ENCODE results near the gene MAP3K13.
"Not testable (repeated sequence)": the region's sequence is repeated elsewhere in the genome, so short reads cannot be mapped to it uniquely, and the experiment has no call there.

MAP3K13 gene

GRCh38 chr3:185399737-185400667, 37.1 kb downstream of the MAP3K13 start:
- DNase-seq = no peak

GRCh38 chr3:185400866-185401265, 37.9 kb downstream of the MAP3K13 start:
- DNase-seq = no peak

DNA sequence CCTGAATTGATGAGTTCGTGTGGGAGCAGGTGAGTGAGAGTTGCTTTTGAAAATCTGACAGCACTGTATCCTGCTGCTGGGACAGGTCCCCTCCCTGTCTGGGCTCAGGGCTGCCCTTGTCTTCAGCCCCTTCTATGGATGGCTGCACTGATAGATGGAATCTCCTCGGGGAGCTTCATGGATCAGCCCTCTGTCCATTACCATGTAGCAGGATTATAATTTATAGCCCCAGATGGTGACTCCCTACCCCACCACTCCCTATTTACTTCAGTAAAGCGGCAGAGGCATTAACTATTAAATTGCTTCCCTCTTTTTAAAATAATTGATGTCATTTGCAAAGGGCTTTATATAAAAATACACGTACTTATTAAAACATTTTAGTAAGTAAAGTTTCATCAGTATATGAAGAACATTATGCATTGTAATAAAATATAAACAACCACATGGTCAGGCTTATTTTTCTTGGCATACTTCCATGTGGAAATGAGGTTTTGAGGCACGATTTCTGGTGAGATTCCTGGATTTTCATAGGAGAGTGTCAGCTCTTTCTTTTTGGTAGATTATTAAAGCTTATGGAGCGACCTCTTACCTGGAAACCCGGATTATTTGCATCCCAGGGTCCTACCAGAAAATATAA, 38.5 kb downstream of the MAP3K13 start:
- DNase-seq = peak; percentile 24

GRCh38 chr3:185402561-185402960, 39.6 kb downstream of the MAP3K13 start:
- DNase-seq = peak; percentile 83

DNA sequence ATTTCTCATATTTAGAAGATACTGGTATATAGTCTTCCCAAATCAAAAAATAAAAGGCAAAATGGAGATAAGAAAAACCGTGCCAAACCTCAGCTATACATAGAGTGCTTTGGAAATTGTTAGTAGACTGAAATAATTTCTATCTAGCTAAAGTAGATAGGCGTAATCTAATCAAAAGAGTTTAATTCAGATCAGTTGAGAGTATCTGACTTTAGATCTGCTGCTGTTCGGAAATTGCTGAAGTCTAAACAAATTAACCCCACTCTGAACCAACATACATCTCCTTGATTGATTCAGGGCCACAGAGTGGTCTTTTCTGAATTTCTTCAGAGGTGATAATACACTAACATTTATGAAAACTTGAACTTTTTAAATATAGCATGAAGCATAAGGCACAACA, 40.1 kb downstream of the MAP3K13 start:
- no peak for DNase-seq

DNA sequence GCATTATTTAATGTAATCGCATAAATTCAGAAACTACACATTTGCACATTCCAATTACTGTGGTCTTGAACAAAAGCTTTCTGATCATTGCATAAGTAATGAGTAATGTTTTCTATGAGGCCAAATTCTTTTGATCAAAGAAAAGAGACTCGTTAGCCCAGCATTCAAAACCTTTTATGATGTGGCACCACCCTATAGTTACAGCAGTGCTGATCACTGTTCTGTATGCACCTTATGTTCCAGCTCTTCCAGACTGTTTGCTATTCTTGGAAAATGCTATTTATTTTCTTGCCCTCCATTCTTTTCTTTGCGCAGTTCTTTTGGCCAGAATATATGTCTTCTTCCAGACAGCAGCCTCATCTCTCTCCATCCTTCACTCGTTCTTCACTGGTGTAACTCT, 42.3 kb downstream of the MAP3K13 start:
- DNase-seq = no peak

DNA sequence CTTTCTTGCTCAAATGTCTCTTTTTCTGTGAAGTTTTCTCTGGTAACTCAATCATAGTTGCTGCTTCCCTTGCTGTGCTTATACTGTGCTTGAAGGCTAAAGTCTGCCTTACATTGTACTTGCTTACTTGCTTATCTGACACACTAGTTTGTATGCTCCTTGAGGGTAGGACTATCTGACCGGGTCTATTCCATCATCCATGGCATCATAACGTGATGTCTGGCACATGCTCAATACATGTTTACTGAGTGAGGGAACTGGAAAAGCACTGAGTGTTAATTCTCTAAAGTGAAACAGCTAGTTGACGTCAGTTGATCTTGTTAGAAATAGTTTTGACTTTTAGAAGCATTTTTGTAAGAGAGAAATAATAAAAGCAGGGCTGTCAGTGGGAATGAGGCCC, 42.7 kb downstream of the MAP3K13 start:
- DNase-seq = no peak

- peak; percentile 14 for DNase-seq
Observed at GRCh38 chr3:185406121-185406620, 43.2 kb downstream of the MAP3K13 start.

DNA sequence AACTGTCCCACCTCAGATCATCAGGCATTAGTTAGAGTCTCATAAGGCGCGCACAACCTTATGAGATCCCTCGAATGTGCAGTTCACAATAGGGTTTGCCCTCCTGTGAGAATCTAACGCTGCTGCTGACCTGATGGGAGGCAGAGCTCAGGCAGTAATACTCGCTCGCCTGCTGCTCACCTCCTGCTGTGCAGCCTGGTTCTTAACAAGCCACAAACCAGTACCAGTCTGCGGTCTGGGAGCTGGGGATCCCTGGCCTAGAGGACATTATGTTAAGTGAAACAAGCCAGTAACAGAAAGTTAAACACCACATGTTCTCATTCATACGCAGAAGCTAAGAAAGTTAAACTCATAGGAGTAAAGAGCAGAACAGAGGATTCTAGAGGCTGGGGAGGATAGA, 47.0 kb downstream of the MAP3K13 start:
- DNase-seq = no peak

- no peak for DNase-seq
Observed at GRCh38 chr3:185411133-185411532, 48.2 kb downstream of the MAP3K13 start.

GRCh38 chr3:185416513-185416912, 53.6 kb downstream of the MAP3K13 start:
- DNase-seq = no peak

DNA sequence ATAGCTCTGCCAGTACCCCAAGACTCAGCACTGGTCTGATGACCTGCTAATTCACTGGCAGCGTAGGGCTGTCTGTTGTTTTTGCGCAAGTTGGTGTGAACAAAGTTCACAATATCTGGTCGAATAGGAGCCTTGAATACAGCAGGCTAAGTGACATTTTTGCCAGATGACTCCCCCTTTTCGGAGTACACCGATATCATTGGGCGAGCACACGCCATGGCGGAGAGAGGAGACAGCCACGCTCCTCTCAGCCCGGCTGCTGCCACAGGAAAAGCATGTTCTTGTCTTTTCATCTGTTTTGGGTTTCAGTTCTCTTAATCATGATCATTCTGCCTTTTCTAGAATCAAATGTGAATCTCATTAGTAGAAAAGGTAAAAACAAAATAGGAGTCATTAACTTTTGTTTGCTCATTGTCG, 55.6 kb downstream of the MAP3K13 start:
- not testable (repeated sequence) for DNase-seq

DNA sequence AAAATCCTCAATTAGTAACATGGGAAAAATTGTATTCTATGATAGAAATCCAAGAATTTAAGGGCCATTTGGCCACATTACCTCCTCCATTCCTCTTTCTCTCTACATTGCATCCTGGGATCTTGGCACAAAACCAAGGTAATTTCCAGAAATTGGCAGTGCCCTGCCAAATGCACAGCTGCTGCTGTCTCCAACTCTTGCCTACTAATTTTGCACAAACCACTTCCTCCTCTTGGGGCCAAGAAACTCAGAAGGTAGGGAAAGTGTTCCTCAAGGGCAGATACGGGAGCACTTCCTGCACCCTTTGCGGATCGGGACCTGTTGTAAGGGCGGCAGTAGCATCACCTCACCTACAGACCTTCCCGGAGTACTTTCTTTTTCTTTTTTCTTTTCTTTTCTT, 57.8 kb downstream of the MAP3K13 start:
- peak; percentile 56 for DNase-seq

DNA sequence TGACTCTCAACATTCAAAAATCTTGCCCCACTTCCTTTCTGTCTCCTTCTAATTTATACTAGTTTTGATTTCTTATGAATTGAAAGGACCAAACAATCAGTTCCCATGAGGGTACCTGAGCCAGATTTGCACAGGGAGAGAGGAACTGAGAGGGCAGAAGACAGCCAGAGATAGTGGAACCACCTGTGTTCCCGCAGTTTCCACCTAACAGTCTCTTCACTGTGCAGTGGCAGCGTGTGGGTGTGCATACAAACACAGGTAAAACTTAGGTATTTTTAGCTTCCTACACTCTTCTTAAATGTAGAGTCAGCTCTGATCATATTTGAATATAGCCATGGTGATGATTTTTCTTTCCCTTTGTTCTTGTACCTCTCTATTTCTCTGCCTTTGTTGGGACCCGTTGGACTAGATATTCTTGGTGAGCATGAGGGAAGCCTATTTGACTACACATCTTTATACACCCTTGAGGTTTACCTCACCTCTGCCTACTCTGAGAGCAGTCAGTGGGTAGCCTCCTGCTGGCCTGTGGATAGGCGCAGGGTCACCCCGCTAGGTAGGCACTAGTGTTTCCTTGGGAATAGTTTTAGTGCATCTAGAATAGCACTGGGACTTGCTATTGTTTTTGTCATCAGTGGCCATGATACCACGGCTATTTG, 58.8 kb downstream of the MAP3K13 start:
- no peak for DNase-seq

- DNase-seq = no peak
Observed at GRCh38 chr3:185422677-185423076, 59.7 kb downstream of the MAP3K13 start.

GRCh38 chr3:185423178-185423577, 60.2 kb downstream of the MAP3K13 start:
- DNase-seq = no peak

DNA sequence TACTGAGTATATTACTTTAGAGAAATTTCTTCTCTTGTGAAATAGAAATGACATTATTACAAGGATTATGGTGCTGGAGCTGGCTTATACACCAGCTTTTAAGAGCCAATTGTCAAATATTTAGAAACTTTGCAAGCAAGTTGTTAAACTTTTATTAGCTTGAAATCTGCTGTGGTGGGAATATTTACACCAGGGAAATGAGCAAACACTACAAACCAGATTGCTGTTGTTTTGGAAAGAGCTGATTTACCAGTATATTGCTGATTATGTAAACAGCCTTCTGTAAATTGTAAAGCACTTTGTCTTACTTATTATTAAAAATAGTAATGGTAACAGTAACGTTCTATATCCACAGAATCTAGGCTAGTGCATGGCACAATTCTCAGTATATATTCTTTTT, 61.5 kb downstream of the MAP3K13 start:
- no peak for DNase-seq

GRCh38 chr3:185430375-185430774, 67.4 kb downstream of the MAP3K13 start:
- DNase-seq = no peak

- DNase-seq = no peak
Observed at GRCh38 chr3:185439745-185440466, 77.0 kb downstream of the MAP3K13 start.

- no peak for DNase-seq
Observed at GRCh38 chr3:185442031-185442430, 79.1 kb downstream of the MAP3K13 start.

GRCh38 chr3:185444329-185444728, 81.4 kb downstream of the MAP3K13 start:
- no peak for DNase-seq

- no peak for DNase-seq
Observed at GRCh38 chr3:185448107-185448506, 85.2 kb downstream of the MAP3K13 start.

DNA sequence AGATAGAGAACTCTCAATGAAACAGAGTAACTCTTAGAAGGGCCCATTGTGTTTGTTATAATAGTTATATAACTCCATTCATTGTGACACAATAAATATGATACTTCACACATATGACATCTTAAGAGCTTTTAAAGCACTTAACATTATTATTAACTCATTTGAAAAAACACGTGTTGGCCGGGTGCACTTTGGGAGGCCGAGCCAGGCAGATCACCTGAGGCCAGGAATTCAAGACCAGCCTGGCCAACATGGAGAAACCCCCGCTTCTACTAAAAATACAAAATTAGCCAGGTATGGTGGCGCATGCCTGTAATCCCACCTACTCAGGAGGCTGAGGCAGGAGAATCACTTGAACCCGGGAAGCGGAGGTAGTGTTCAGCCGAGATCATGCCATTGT, 88.5 kb downstream of the MAP3K13 start:
- not testable (repeated sequence) for DNase-seq
